HepG2 (cell line): ENCODE measurements around the gene KLHL13. TPM values are rescaled to one million over a fixed set of nuclear protein-coding genes. Genes with fewer than 3 reads are reported as not detected.

ENCODE experiments used
- ATAC-seq: fragments of 200-7000 bp; cut with Tn5 transposase; 3 replicates; pipeline ENCODE4 v1.9.1; 2020; ENCODE audit warnings: mild to moderate bottlenecking, moderate library complexity
- BruUV-seq: library from RNA; stranded (reverse); fragments of 400-500 nt; replicated peaks from 2 replicates; lab custom pipeline; 2021; lab: Mats Ljungman, UMichigan
- CTCF ChIA-PET: fragments of 300-600 bp; formaldehyde crosslinking; extraction: SDS; loops from one replicate; lab custom pipeline; 2021; ENCODE audit warnings: low total read pairs, inconsistent platforms, low intra/inter-chr PET ratio; lab: Yijun Ruan, JAX
- POLR2A ChIA-PET: fragments of 350-600 bp; sonication (Branson Sonifier 250); formaldehyde crosslinking; loops from one replicate; lab custom pipeline; 2020; ENCODE audit warnings: antibody characterized with exemption, inconsistent platforms; lab: Yijun Ruan, JAX
- DNase-seq: peaks from one replicate; pipeline ENCODE4 v3.0.0-alpha.2; 2015; ENCODE audit warnings: low spot score
- FAIRE-seq: peaks from 3 replicates; lab custom pipeline; 2011; peaks lifted over from hg19 to GRCh38; lab: Jason Lieb, UNC
- H2AFZ ChIP-seq: one replicate; pipeline ENCODE4 v1.6.1; 2011; ENCODE audit warnings: low read length, inconsistent platforms
- H3K27ac ChIP-seq: fragments of 300-600 bp; 3 replicates; pipeline ENCODE4 v1.8.0; 2011; ENCODE audit warnings: mixed run types, mild to moderate bottlenecking, mixed read lengths, low read length, inconsistent platforms; ENCODE audit not compliant: insufficient read depth; ENCODE audit errors: extremely low read length
- H3K27me3 ChIP-seq, 2 experiments: fragments of 200-600 bp in 1 of 2; 2 replicates in 1 of 2; 3 replicates in 1 of 2; pipeline versions ENCODE4 v1.6.0 to v1.8.0; 2011; ENCODE audit warnings: low read length in 2 of 2, mild to moderate bottlenecking in 2 of 2, moderate library complexity in 2 of 2, inconsistent platforms in 1 of 2; ENCODE audit not compliant: insufficient read depth in 2 of 2, control insufficient read depth in 1 of 2
- H3K36me3 ChIP-seq, 2 experiments: fragments of 200-600 bp in 1 of 2; replicated peaks in 1 of 2; 2 replicates in 1 of 2; 3 replicates in 1 of 2; pipeline versions ENCODE4 v1.5.1 to v1.8.0; 2011; ENCODE audit warnings: low read length in 2 of 2, inconsistent platforms in 1 of 2; ENCODE audit not compliant: insufficient read depth in 2 of 2, control insufficient read depth in 1 of 2
- H3K4me1 ChIP-seq: 2 replicates; pipeline ENCODE4 v1.5.1; 2012; ENCODE audit warnings: low read length, inconsistent platforms; ENCODE audit not compliant: insufficient read depth
- H3K4me2 ChIP-seq: 2 replicates; pipeline ENCODE4 v1.6.0; 2011; ENCODE audit warnings: low read depth, low read length, inconsistent platforms
- H3K4me3 ChIP-seq, 3 experiments: fragments of 200-600 bp in 1 of 3; sonication (generic), shearing (Covaris generic) in 1 of 3; replicated peaks in 1 of 3; 2 replicates each; pipeline ENCODE4 v1.5.1; 2011 to 2016; ENCODE audit warnings: low read length in 3 of 3, inconsistent platforms in 2 of 3, low read depth in 2 of 3, mild to moderate bottlenecking in 2 of 3, control low read depth in 1 of 3, mixed read lengths in 1 of 3; ENCODE audit not compliant: insufficient read depth in 1 of 3
- H3K79me2 ChIP-seq: one replicate; pipeline ENCODE4 v1.6.1; 2011; ENCODE audit warnings: low read length, inconsistent platforms; ENCODE audit not compliant: insufficient read depth
- H3K9ac ChIP-seq: 2 replicates; pipeline ENCODE4 v1.6.0; 2011; ENCODE audit warnings: mild to moderate bottlenecking, low read depth, low read length, inconsistent platforms; ENCODE audit not compliant: insufficient read depth
- H3K9me3 ChIP-seq: 2 replicates; pipeline ENCODE4 v1.5.1; 2012; ENCODE audit warnings: mild to moderate bottlenecking, low read length
- H4K20me1 ChIP-seq: 2 replicates; pipeline ENCODE4 v1.6.0; 2011; ENCODE audit warnings: inconsistent platforms, mild to moderate bottlenecking, low read length, moderate library complexity; ENCODE audit not compliant: insufficient read depth
- ATF7 ChIP-seq, 2 experiments: fragments of 450-650 bp in 1 of 2; sonication (generic) in 1 of 2; formaldehyde crosslinking in 1 of 2; IDR thresholded peaks; 2 replicates each; pipeline versions ENCODE4 v1.4.0 to v1.6.1; 2016 to 2020; ENCODE audit warnings: antibody characterized with exemption in 1 of 2, mild to moderate bottlenecking in 1 of 2, missing genetic modification reagents in 1 of 2
- CREM ChIP-seq, 2 experiments: sonication (generic) in 1 of 2; formaldehyde crosslinking in 1 of 2; IDR thresholded peaks; 2 replicates each; pipeline versions ENCODE4 v1.4.0 to v1.6.1; 2016 to 2020; ENCODE audit warnings: antibody characterized with exemption in 1 of 2, mild to moderate bottlenecking in 1 of 2, missing genetic modification reagents in 1 of 2
- CTCF ChIP-seq: sonication (generic); formaldehyde crosslinking; IDR thresholded peaks from 2 replicates; pipeline ENCODE4 v1.5.0; 2020; ENCODE audit warnings: mild to moderate bottlenecking, missing genetic modification reagents, moderate library complexity
- HNRNPUL1 ChIP-seq: fragments of 200-400 bp; formaldehyde crosslinking; IDR thresholded peaks from 2 replicates; pipeline ENCODE4 v1.6.1; 2017; ENCODE audit warnings: low read depth, mild to moderate bottlenecking, low read length, moderate library complexity
- KDM4B ChIP-seq: sonication (generic); formaldehyde crosslinking; IDR thresholded peaks from 2 replicates; pipeline ENCODE4 v1.4.0; 2020; ENCODE audit warnings: missing genetic modification reagents
- MZF1 ChIP-seq: sonication (generic); formaldehyde crosslinking; IDR thresholded peaks from 2 replicates; pipeline ENCODE4 v1.8.1; 2023; ENCODE audit warnings: mild to moderate bottlenecking, missing genetic modification reagents, borderline replicate concordance
- PCBP2 ChIP-seq: fragments of 200-400 bp; formaldehyde crosslinking; optimal IDR thresholded peaks from 2 replicates; pipeline ENCODE3; 2018; ENCODE audit warnings: low read length, low read depth; ENCODE audit not compliant: poor library complexity, severe bottlenecking
- SMC3 ChIP-seq: IDR thresholded peaks from 2 replicates; pipeline ENCODE4 v1.6.1; 2011; ENCODE audit warnings: low read length, improper control_type of control experiment
- SOX6 ChIP-seq, 2 experiments: fragments of 450-650 bp in 1 of 2; sonication (generic) in 1 of 2; formaldehyde crosslinking in 1 of 2; IDR thresholded peaks; 2 replicates each; pipeline versions ENCODE4 v1.4.0 to v1.6.1; 2017 to 2020; ENCODE audit warnings: antibody characterized with exemption in 1 of 2, mild to moderate bottlenecking in 1 of 2, missing genetic modification reagents in 1 of 2
- TCF7 ChIP-seq: sonication (generic); IDR thresholded peaks from 2 replicates; pipeline ENCODE4 v1.6.1; 2016; ENCODE audit warnings: antibody characterized with exemption, low read depth
- THAP8 ChIP-seq: sonication (generic); formaldehyde crosslinking; IDR thresholded peaks from 2 replicates; pipeline ENCODE4 v1.5.1; 2020; ENCODE audit warnings: missing genetic modification reagents, mild to moderate bottlenecking, borderline replicate concordance
- ZBTB3 ChIP-seq: sonication (generic); formaldehyde crosslinking; IDR thresholded peaks from 2 replicates; pipeline ENCODE4 v1.4.0; 2020; ENCODE audit warnings: low read depth, mild to moderate bottlenecking, moderate library complexity, missing genetic modification reagents, borderline replicate concordance
- ZMYM3 ChIP-seq: sonication (generic); formaldehyde crosslinking; IDR thresholded peaks from 2 replicates; pipeline ENCODE4 v1.5.1; 2020; ENCODE audit warnings: mild to moderate bottlenecking, missing genetic modification reagents
- ZNF282 ChIP-seq: fragments of 450-650 bp; IDR thresholded peaks from 2 replicates; pipeline ENCODE4 v1.6.1; 2018; ENCODE audit not compliant: partially characterized antibody
- WGBS: methylation state at CpG from one replicate; pipeline ENCODE4 v1.1.6; 2017; ENCODE audit warnings: low lambda C conversion rate; 5-methylcytosine and 5-hydroxymethylcytosine counted together
- in situ Hi-C: cut with HindIII; loops from 2 replicates; pipeline ENCODE4 v1.10.0; 2017; ENCODE audit warnings: low pct_unique_long_range_greater_than_20kb; ENCODE audit not compliant: extremely low pct_ligation_motif_present
- intact Hi-C: fragments of 100-400 bp; cut with micrococcal nuclease; formaldehyde crosslinking; loops from one replicate; pipeline ENCODE4 v1.10.0; 2022; ENCODE audit not compliant: unreplicated experiment
- polyA plus RNA-seq, 8 experiments: library from polyadenylated mRNA; depleted of rRNA in 3 of 8; stranded (reverse) in 7 of 8; unstranded in 1 of 8; fragments of >200 nt; fragmentation: Illumina TruSeq in 4 of 8; extraction: Trizol in 4 of 8; gene quantifications; 2 replicates each; pipeline versions ENCODE4 v1.2.1 to v1.2.3, GENCODE V29; 2011 to 2016; ENCODE audit warnings: low read depth in 4 of 8, missing spikeins in 1 of 8, mixed read lengths in 1 of 8; ENCODE audit not compliant: insufficient read depth in 1 of 8
- total RNA-seq, 5 experiments: library from RNA; depleted of rRNA; stranded (reverse); fragments of >200 nt; fragmentation: Illumina TruSeq; extraction: Trizol; gene quantifications; 2 replicates each; pipeline ENCODE4 v1.2.3, GENCODE V29; 2016; ENCODE audit warnings: low read depth in 1 of 5

The KLHL13 gene
- total and polyA plus RNA-seq, 2 of the 13 experiments (the other 11 are each of a cell fraction or from before 2014, with no cell fraction given), result 0.28 to 1.6 TPM

- TF ChIP-seq SMC3 (no peak), CTCF (CRISPR knock-in tag) (peak; percentile 38; the same call in 1 of the 2 replicates), SOX6 (IDR thresholded peaks at IDR 0.05) (no peak), SOX6 (CRISPR knock-in tag; IDR thresholded peaks at IDR 0.05) (no peak), ATF7 (IDR thresholded peaks at IDR 0.05) (no peak), ATF7 (CRISPR knock-in tag; IDR thresholded peaks at IDR 0.05) (no peak), PCBP2 (no peak), TCF7 (no peak), MZF1 (CRISPR knock-in tag) (no peak), THAP8 (CRISPR knock-in tag) (no peak), HNRNPUL1 (no peak), ZMYM3 (no peak)
Measured at GRCh38 chrX:117996918-117997480, 119.6 kb downstream of the KLHL13 start (continued).

- intact Hi-C loops (loop anchor here (10.0 kb wide), 1 partner anchor 228 kb away; no protein-coding TSS in a partner anchor), in situ Hi-C loops (no loop called here)
- no peak for DNase-seq
- no peaks in the 10 kb centered on the region for H3K36me3 ChIP-seq
- no TSS peak for BruUV-seq
- FAIRE-seq, result no peak
- no peaks in the 10 kb centered on the region for H4K20me1 ChIP-seq
- no peak overlapping the region for H3K9ac ChIP-seq
- H3K4me2 ChIP-seq, result no peak overlapping the region
- H3K4me3 ChIP-seq, result no peak overlapping the region
- H3K27me3 ChIP-seq, result no peaks in the 10 kb centered on the region
- no peaks in the 10 kb centered on the region for H3K4me1 ChIP-seq
- ChIA-PET POLR2A (no interaction called here), CTCF (no interaction called here)
- H3K9me3 ChIP-seq, result no peaks in the 10 kb centered on the region
- no peaks in the 10 kb centered on the region for H3K79me2 ChIP-seq
- no peak overlapping the region for H3K27ac ChIP-seq
- TF ChIP-seq ZBTB3 (CRISPR knock-in tag) (no peak), CREM (IDR thresholded peaks at IDR 0.05) (no peak), CREM (CRISPR knock-in tag; IDR thresholded peaks at IDR 0.05) (no peak), KDM4B (CRISPR knock-in tag) (no peak), ZNF282 (no peak)
- no peak overlapping the region for H2AFZ ChIP-seq
- no peak for ATAC-seq
- WGBS, result 34% methylated on average over 4 of the region's 4 CpGs
Measured at GRCh38 chrX:117996408-117996807, 120.2 kb downstream of the KLHL13 start.
